Nephron (organoid): Measurements from ENCODE around the gene TNIP2.

Experiments
- H3K27ac Mint-ChIP-seq, 3 experiments: 2 replicates each; pipeline ENCODE4 v1.8.0; 2020; ENCODE audit warnings: mixed read lengths in 3 of 3, mild to moderate bottlenecking in 2 of 3, moderate library complexity in 1 of 3
- H3K27me3 Mint-ChIP-seq: 2 replicates; pipeline ENCODE4 v1.8.0; 2021; ENCODE audit warnings: low read depth, mild to moderate bottlenecking, moderate library complexity, mixed read lengths
- H3K36me3 Mint-ChIP-seq: 2 replicates; pipeline ENCODE4 v1.8.0; 2020; ENCODE audit warnings: low read depth, mixed read lengths
- H3K4me1 Mint-ChIP-seq: 2 replicates; pipeline ENCODE4 v1.8.0; 2020; ENCODE audit warnings: mixed read lengths
- H3K4me3 Mint-ChIP-seq, 3 experiments: 2 replicates each; pipeline ENCODE4 v1.8.0; 2020; ENCODE audit warnings: mild to moderate bottlenecking in 3 of 3, mixed read lengths in 3 of 3, moderate library complexity in 2 of 3
- H3K9me3 Mint-ChIP-seq: 2 replicates; pipeline ENCODE4 v1.8.0; 2020; ENCODE audit warnings: mixed read lengths
- CTCF ChIP-seq, 3 experiments: fragments of 200-600 bp; sonication (generic); IDR thresholded peaks; one replicate each; pipeline ENCODE4 v1.5.0; 2021; ENCODE audit warnings: antibody characterized with exemption in 3 of 3; ENCODE audit not compliant: unreplicated experiment in 3 of 3

Gene TNIP2

GRCh38 chr4:2750719-2751605 lies 5.2 kb downstream of the TNIP2 start:
- Mint-ChIP-seq H3K27ac (no peak overlapping the region), H3K4me1 (peaks cover 11% of the 10 kb centered on the region), H3K36me3 (peaks cover 13% of the 10 kb centered on the region), H3K4me3 (no peak overlapping the region), H3K9me3 (no peaks in the 10 kb centered on the region), H3K27me3 (no peaks in the 10 kb centered on the region)
- TF ChIP-seq CTCF (IDR thresholded peaks at IDR 0.05; ENCODE audit: unreplicated experiment in 3 of 3): no peak

GRCh38 chr4:2746891-2747695 lies 9.0 kb downstream of the TNIP2 start:
- no peak overlapping the region for H3K27ac Mint-ChIP-seq
- no peaks in the 10 kb centered on the region for H3K27me3 Mint-ChIP-seq
- TF ChIP-seq CTCF (IDR thresholded peaks at IDR 0.05; ENCODE audit: unreplicated experiment in 3 of 3): no peak
- H3K9me3 Mint-ChIP-seq: no peaks in the 10 kb centered on the region
- peaks cover 24% of the 10 kb centered on the region for H3K36me3 Mint-ChIP-seq
- no peaks in the 10 kb centered on the region for H3K4me1 Mint-ChIP-seq
- no peak overlapping the region for H3K4me3 Mint-ChIP-seq

GRCh38 chr4:2745981-2746806 lies 9.9 kb downstream of the TNIP2 start:
- no peaks in the 10 kb centered on the region for H3K9me3 Mint-ChIP-seq
- H3K27me3 Mint-ChIP-seq: no peaks in the 10 kb centered on the region
- no peak overlapping the region for H3K4me3 Mint-ChIP-seq
- peaks cover 24% of the 10 kb centered on the region for H3K36me3 Mint-ChIP-seq
- no peak overlapping the region for H3K27ac Mint-ChIP-seq
- no peak for TF ChIP-seq CTCF (IDR thresholded peaks at IDR 0.05; ENCODE audit: unreplicated experiment in 3 of 3)
- H3K4me1 Mint-ChIP-seq: no peaks in the 10 kb centered on the region

GRCh38 chr4:2745516-2745915 lies 10.6 kb downstream of the TNIP2 start:
- Mint-ChIP-seq H3K4me3 (no peak overlapping the region), H3K4me1 (no peaks in the 10 kb centered on the region), H3K36me3 (peaks cover 25% of the 10 kb centered on the region), H3K27ac (no peak overlapping the region), H3K9me3 (no peaks in the 10 kb centered on the region), H3K27me3 (no peaks in the 10 kb centered on the region)
- TF ChIP-seq CTCF (IDR thresholded peaks at IDR 0.05; ENCODE audit: unreplicated experiment in 3 of 3): no peak

GRCh38 chr4:2744576-2745270 lies 11.4 kb downstream of the TNIP2 start:
- no peaks in the 10 kb centered on the region for H3K27me3 Mint-ChIP-seq
- H3K4me3 Mint-ChIP-seq: no peak overlapping the region
- TF ChIP-seq CTCF (IDR thresholded peaks at IDR 0.05; ENCODE audit: unreplicated experiment in 3 of 3): no peak
- H3K27ac Mint-ChIP-seq: no peak overlapping the region
- H3K4me1 Mint-ChIP-seq: no peaks in the 10 kb centered on the region
- peaks cover 32% of the 10 kb centered on the region for H3K36me3 Mint-ChIP-seq
- H3K9me3 Mint-ChIP-seq: no peaks in the 10 kb centered on the region
